Measurements from ENCODE around the gene CLGN. TPM values are rescaled to one million over a fixed set of nuclear protein-coding genes. Genes with fewer than 3 reads are reported as not detected.

The CLGN gene
- total RNA-seq, 1 experiment from 2014 or later: 2.9 TPM

DNA sequence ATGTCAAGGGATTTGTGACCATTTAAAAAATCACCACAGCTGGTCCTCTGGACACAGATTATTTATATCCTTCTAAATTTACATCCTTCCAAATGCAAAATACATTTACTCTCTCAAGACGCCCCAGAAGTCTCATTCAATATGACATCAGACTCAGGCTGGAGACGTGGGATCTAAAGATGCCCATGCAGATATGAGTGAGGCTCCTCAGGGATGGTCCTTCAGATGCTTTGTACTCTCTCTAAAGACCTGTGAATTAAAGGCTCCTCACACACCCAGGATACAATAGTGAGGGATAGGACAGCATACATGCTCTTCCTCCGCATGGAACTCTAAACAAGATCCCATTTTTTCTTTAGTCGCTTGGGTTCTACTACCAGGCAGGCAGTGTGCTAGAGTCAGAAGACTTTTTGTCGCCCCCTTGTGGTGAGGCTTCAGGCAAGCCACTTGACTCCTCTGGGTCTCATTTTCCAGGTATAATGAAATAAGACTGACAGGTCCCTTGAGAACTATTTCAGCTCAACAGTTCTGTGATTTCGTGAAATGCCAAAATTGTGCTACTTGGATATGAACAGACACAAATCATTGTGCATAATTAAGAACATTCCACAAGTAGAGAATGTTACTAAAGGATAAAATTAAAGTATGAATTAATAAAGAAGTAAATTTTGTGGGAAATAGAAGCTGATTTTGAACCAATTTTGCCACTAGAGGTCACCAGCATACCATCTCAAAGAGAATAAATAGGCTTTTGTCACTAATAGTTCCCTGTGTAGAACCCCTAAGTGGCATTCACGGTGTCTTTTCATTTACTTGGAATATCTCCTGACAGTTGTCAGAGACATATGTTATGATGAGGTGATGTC, 67.7 kb downstream of the CLGN start:
- TF ChIP-seq CTCF (IDR thresholded peaks at IDR 0.05; ENCODE audit: unreplicated experiment): peak; percentile 58
- Mint-ChIP-seq H3K27me3 (ENCODE audit: unreplicated experiment) (no peaks in the 10 kb centered on the region), H3K4me3 (ENCODE audit: low read depth, unreplicated experiment) (no peak overlapping the region), H3K36me3 (ENCODE audit: insufficient read depth, unreplicated experiment) (peaks cover 3% of the 10 kb centered on the region), H3K9me3 (ENCODE audit: low read depth, unreplicated experiment) (no peaks in the 10 kb centered on the region), H3K4me1 (ENCODE audit: low read depth, unreplicated experiment) (peaks cover 23% of the 10 kb centered on the region), H3K27ac (ENCODE audit: unreplicated experiment) (no peak overlapping the region)
- CTCF ChIA-PET: interaction anchor here (0.6 to 1.7 kb wide), 9 partner anchors 13 to 693 kb away, joined by 3 to 24 read pairs (median 6); partner anchors contain the start of gene SCOC
- intact Hi-C loops (cut with micrococcal nuclease; ENCODE audit: unreplicated experiment): loop anchor here (1.0 kb wide), 2 partner anchors 29 to 347 kb away; no protein-coding TSS in a partner anchor
- no TSS peak for BruUV-seq (replicated peaks)
- peak; percentile 81 for DNase-seq

GRCh38 chr4:140358281-140358680, 69.2 kb downstream of the CLGN start:
- CTCF ChIA-PET: no interaction called here
- no peak overlapping the region for H3K4me3 Mint-ChIP-seq (ENCODE audit: low read depth, unreplicated experiment)
- no peak for DNase-seq

GRCh38 chr4:140357868-140358267, 69.6 kb downstream of the CLGN start:
- peaks cover 5% of the 10 kb centered on the region for H3K36me3 Mint-ChIP-seq (ENCODE audit: insufficient read depth, unreplicated experiment)
- intact Hi-C loops (cut with micrococcal nuclease; ENCODE audit: unreplicated experiment): no loop called here
- no peak overlapping the region for H3K27ac Mint-ChIP-seq (ENCODE audit: unreplicated experiment)
- DNase-seq: no peak
- no peak overlapping the region for H3K4me3 Mint-ChIP-seq (ENCODE audit: low read depth, unreplicated experiment)
- CTCF ChIA-PET: no interaction called here
- H3K9me3 Mint-ChIP-seq (ENCODE audit: low read depth, unreplicated experiment): no peaks in the 10 kb centered on the region
- BruUV-seq (replicated peaks): no TSS peak
- H3K4me1 Mint-ChIP-seq (ENCODE audit: low read depth, unreplicated experiment): peaks cover 31% of the 10 kb centered on the region
- no peak for TF ChIP-seq CTCF (IDR thresholded peaks at IDR 0.05; ENCODE audit: unreplicated experiment)
- H3K27me3 Mint-ChIP-seq (ENCODE audit: unreplicated experiment): no peaks in the 10 kb centered on the region

More at GRCh38 chr4:140358281-140358680, 69.2 kb downstream of the CLGN start:
- no TSS peak for BruUV-seq (replicated peaks)
- H3K4me1 Mint-ChIP-seq (ENCODE audit: low read depth, unreplicated experiment): peaks cover 31% of the 10 kb centered on the region
- H3K36me3 Mint-ChIP-seq (ENCODE audit: insufficient read depth, unreplicated experiment): peaks cover 5% of the 10 kb centered on the region
- H3K9me3 Mint-ChIP-seq (ENCODE audit: low read depth, unreplicated experiment): no peaks in the 10 kb centered on the region
- H3K27me3 Mint-ChIP-seq (ENCODE audit: unreplicated experiment): no peaks in the 10 kb centered on the region
- H3K27ac Mint-ChIP-seq (ENCODE audit: unreplicated experiment): no peak overlapping the region
- intact Hi-C loops (cut with micrococcal nuclease; ENCODE audit: unreplicated experiment): no loop called here
- TF ChIP-seq CTCF (IDR thresholded peaks at IDR 0.05; ENCODE audit: unreplicated experiment): no peak

DNA sequence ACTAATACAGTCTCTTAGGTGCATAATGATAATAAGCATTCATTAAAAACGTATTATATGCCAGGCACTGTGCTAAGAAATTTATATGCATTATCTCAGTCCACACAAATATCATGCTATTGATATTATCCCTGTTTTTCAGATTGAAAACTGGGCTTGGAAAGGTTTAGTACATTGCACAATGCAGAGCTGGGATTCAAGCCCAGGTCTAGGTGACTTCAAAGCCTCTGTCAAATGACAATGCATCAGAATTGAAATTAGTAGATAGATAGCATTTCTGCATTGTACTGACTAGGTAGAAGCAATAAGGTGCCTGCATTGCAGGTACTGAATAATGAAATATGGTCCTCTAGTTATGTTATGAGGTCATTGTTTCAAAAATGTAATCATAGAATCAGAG, 72.2 kb downstream of the CLGN start:
- CTCF ChIA-PET: interaction anchor here (0.6 kb wide), 1 partner anchor 126 kb away, joined by 3 read pairs; no protein-coding TSS in a partner anchor
- Mint-ChIP-seq H3K36me3 (ENCODE audit: insufficient read depth, unreplicated experiment) (peaks cover 5% of the 10 kb centered on the region), H3K27ac (ENCODE audit: unreplicated experiment) (no peak overlapping the region), H3K4me1 (ENCODE audit: low read depth, unreplicated experiment) (peaks cover 32% of the 10 kb centered on the region), H3K27me3 (ENCODE audit: unreplicated experiment) (no peaks in the 10 kb centered on the region), H3K4me3 (ENCODE audit: low read depth, unreplicated experiment) (no peak overlapping the region), H3K9me3 (ENCODE audit: low read depth, unreplicated experiment) (no peaks in the 10 kb centered on the region)
- BruUV-seq (replicated peaks): no TSS peak
- intact Hi-C loops (cut with micrococcal nuclease; ENCODE audit: unreplicated experiment): no loop called here
- DNase-seq: no peak
- TF ChIP-seq CTCF (IDR thresholded peaks at IDR 0.05; ENCODE audit: unreplicated experiment): no peak

All from Calu3 (cell line).